ENCODE results near the gene DDX25. TPM values are rescaled to one million over a fixed set of nuclear protein-coding genes. Genes with fewer than 3 reads are reported as not detected.

Gene DDX25
- total and polyA plus RNA-seq, 10 of the 15 experiments (the other 5 are each of a cell fraction or from before 2014, with no cell fraction given) = 0.05 TPM; not detected in 9

DNA sequence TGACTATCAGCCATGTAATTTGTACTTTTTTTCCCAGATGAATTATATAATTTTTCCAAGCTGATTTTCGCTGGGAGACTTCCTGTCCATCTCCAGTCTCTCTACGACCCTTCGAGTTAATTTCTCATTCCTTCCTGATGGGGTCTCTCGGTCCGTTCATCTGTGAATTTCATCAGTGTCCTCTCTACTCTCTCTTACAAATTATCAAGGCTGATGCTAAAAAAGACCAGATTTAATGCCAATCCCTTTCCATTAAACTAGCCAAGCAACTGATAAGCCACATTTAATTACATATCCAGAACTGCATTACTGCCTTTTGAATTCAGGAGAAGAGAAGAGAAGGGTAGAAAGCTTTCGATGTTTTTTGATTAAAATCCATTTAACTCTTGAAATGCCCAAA lies 67.3 kb downstream of the DDX25 start (continued):
- TF ChIP-seq, protein P1, sequence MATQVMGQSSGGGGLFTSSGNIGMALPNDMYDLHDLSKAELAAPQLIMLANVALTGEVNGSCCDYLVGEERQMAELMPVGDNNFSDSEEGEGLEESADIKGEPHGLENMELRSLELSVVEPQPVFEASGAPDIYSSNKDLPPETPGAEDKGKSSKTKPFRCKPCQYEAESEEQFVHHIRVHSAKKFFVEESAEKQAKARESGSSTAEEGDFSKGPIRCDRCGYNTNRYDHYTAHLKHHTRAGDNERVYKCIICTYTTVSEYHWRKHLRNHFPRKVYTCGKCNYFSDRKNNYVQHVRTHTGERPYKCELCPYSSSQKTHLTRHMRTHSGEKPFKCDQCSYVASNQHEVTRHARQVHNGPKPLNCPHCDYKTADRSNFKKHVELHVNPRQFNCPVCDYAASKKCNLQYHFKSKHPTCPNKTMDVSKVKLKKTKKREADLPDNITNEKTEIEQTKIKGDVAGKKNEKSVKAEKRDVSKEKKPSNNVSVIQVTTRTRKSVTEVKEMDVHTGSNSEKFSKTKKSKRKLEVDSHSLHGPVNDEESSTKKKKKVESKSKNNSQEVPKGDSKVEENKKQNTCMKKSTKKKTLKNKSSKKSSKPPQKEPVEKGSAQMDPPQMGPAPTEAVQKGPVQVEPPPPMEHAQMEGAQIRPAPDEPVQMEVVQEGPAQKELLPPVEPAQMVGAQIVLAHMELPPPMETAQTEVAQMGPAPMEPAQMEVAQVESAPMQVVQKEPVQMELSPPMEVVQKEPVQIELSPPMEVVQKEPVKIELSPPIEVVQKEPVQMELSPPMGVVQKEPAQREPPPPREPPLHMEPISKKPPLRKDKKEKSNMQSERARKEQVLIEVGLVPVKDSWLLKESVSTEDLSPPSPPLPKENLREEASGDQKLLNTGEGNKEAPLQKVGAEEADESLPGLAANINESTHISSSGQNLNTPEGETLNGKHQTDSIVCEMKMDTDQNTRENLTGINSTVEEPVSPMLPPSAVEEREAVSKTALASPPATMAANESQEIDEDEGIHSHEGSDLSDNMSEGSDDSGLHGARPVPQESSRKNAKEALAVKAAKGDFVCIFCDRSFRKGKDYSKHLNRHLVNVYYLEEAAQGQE (IDR thresholded peaks at IDR 0.05; ENCODE audit: low read depth, low read length) = no peak
- TF ChIP-seq, protein P2, sequence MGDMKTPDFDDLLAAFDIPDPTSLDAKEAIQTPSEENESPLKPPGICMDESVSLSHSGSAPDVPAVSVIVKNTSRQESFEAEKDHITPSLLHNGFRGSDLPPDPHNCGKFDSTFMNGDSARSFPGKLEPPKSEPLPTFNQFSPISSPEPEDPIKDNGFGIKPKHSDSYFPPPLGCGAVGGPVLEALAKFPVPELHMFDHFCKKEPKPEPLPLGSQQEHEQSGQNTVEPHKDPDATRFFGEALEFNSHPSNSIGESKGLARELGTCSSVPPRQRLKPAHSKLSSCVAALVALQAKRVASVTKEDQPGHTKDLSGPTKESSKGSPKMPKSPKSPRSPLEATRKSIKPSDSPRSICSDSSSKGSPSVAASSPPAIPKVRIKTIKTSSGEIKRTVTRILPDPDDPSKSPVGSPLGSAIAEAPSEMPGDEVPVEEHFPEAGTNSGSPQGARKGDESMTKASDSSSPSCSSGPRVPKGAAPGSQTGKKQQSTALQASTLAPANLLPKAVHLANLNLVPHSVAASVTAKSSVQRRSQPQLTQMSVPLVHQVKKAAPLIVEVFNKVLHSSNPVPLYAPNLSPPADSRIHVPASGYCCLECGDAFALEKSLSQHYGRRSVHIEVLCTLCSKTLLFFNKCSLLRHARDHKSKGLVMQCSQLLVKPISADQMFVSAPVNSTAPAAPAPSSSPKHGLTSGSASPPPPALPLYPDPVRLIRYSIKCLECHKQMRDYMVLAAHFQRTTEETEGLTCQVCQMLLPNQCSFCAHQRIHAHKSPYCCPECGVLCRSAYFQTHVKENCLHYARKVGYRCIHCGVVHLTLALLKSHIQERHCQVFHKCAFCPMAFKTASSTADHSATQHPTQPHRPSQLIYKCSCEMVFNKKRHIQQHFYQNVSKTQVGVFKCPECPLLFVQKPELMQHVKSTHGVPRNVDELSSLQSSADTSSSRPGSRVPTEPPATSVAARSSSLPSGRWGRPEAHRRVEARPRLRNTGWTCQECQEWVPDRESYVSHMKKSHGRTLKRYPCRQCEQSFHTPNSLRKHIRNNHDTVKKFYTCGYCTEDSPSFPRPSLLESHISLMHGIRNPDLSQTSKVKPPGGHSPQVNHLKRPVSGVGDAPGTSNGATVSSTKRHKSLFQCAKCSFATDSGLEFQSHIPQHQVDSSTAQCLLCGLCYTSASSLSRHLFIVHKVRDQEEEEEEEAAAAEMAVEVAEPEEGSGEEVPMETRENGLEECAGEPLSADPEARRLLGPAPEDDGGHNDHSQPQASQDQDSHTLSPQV (IDR thresholded peaks at IDR 0.05) = no peak
- TF ChIP-seq RB1 (IDR thresholded peaks at IDR 0.05; ENCODE audit: borderline replicate concordance) (no peak), RAD51 (IDR thresholded peaks at IDR 0.05) (no peak), POLR2A (IDR thresholded peaks at IDR 0.05; ENCODE audit: low read depth, low read length) (no peak)

- Histone ChIP-seq H3K36me3 (ENCODE audit: control insufficient read depth in 2 of 2, insufficient read depth in 2 of 2, low read length in 1 of 2) (no peaks in the 10 kb centered on the region), H3K4me3 (no peak overlapping the region), H3K9ac (ENCODE audit: control insufficient read depth, insufficient read depth, low read length) (no peak overlapping the region), H3K27ac (ENCODE audit: control insufficient read depth, insufficient read depth) (no peak overlapping the region), H2AFZ (ENCODE audit: control insufficient read depth, low read depth, low read length) (no peak overlapping the region), H4K20me1 (ENCODE audit: control insufficient read depth, insufficient read depth) (no peaks in the 10 kb centered on the region), H3K4me1 (ENCODE audit: control insufficient read depth, insufficient read depth, low read length) (no peaks in the 10 kb centered on the region), H3K27me3 (replicated peaks in 1 of 2; ENCODE audit: control insufficient read depth in 2 of 2, insufficient read depth in 2 of 2, low read length in 1 of 2) (no peaks in the 10 kb centered on the region; a peak in 1 of 4 replicates), H3K4me2 (ENCODE audit: control insufficient read depth, insufficient read depth) (no peak overlapping the region), H3K9me3 (replicated peaks; ENCODE audit: control insufficient read depth, insufficient read depth, low read length) (no peaks in the 10 kb centered on the region), H3K79me2 (ENCODE audit: control insufficient read depth, insufficient read depth, low read length) (no peaks in the 10 kb centered on the region)
- ChIA-PET SMC1A (ENCODE audit: uncharacterized antibody, unreplicated experiment) (no interaction called here), POLR2A (interaction anchor here (0.5 kb wide), 1 partner anchor 200 kb away, joined by 3 read pairs; no protein-coding TSS in a partner anchor), CTCF (interaction anchor here (0.9 kb wide), 1 partner anchor 219 kb away, joined by 4 read pairs; no protein-coding TSS in a partner anchor), RAD21 (ENCODE audit: unreplicated experiment) (no interaction called here)
- BruUV-seq (replicated peaks) = no TSS peak
- DNase-seq (ENCODE audit: low read depth, low spot score) = no peak
- no peak for FAIRE-seq
- intact Hi-C loops (cut with micrococcal nuclease; ENCODE audit: unreplicated experiment) = no loop called here
- in situ Hi-C loops (cut with MboI) = no loop called here
- ATAC-seq = no peak
- TF ChIP-seq MEF2A (IDR thresholded peaks at IDR 0.05; ENCODE audit: insufficient read depth, low read depth, low read length) = no peak
- TF ChIP-seq, protein P3, sequence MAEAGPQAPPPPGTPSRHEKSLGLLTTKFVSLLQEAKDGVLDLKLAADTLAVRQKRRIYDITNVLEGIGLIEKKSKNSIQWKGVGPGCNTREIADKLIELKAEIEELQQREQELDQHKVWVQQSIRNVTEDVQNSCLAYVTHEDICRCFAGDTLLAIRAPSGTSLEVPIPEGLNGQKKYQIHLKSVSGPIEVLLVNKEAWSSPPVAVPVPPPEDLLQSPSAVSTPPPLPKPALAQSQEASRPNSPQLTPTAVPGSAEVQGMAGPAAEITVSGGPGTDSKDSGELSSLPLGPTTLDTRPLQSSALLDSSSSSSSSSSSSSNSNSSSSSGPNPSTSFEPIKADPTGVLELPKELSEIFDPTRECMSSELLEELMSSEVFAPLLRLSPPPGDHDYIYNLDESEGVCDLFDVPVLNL (IDR thresholded peaks at IDR 0.05; ENCODE audit: low read depth, low read length) = no peak
- no peak for TF ChIP-seq TCF3 (IDR thresholded peaks at IDR 0.05; ENCODE audit: borderline replicate concordance, insufficient read depth, low read depth, low read length)
- TF ChIP-seq USF2 (IDR thresholded peaks at IDR 0.05; ENCODE audit: borderline replicate concordance, low read depth, low read length) = no peak
- TF ChIP-seq NR2F1 (conservative IDR thresholded peaks at IDR 0.05) = no peak
- no peak for TF ChIP-seq HSF1 (IDR thresholded peaks at IDR 0.05; ENCODE audit: low read depth, low read length)
- no peak for TF ChIP-seq SP1 (IDR thresholded peaks at IDR 0.05; ENCODE audit: low read depth, low read length)
- no peak for TF ChIP-seq YBX1 (IDR thresholded peaks at IDR 0.05)
Observed at GRCh38 chr11:125974284-125974683, 70.0 kb downstream of the DDX25 start.

Measured in GM12878 (cell line).